Hindlimb muscle (tissue), 1 donor: ENCODE data around the gene NAP1L4. TPM values are rescaled to one million over a fixed set of nuclear protein-coding genes. Genes with fewer than 3 reads are reported as not detected.

ENCODE experiments used
- DNase-seq: peaks from one replicate; pipeline ENCODE4 v3.0.0-alpha.2; 2013
- polyA plus RNA-seq: library from polyadenylated mRNA; unstranded; fragments of 120-200 nt; gene quantifications from one replicate; pipeline ENCODE4 v1.2.1, GENCODE V29; 2013; ENCODE audit not compliant: insufficient read length

Gene NAP1L4
- polyA plus RNA-seq, 1 donor: 113 TPM

GRCh38 chr11:2904153-2905052 is 87.7 kb downstream of the NAP1L4 start:
- no peak for DNase-seq

- DNase-seq: no peak
Measured at GRCh38 chr11:2903672-2904011, 88.5 kb downstream of the NAP1L4 start.

- DNase-seq: no peak
Measured at GRCh38 chr11:2902784-2903671, 89.1 kb downstream of the NAP1L4 start.

DNA sequence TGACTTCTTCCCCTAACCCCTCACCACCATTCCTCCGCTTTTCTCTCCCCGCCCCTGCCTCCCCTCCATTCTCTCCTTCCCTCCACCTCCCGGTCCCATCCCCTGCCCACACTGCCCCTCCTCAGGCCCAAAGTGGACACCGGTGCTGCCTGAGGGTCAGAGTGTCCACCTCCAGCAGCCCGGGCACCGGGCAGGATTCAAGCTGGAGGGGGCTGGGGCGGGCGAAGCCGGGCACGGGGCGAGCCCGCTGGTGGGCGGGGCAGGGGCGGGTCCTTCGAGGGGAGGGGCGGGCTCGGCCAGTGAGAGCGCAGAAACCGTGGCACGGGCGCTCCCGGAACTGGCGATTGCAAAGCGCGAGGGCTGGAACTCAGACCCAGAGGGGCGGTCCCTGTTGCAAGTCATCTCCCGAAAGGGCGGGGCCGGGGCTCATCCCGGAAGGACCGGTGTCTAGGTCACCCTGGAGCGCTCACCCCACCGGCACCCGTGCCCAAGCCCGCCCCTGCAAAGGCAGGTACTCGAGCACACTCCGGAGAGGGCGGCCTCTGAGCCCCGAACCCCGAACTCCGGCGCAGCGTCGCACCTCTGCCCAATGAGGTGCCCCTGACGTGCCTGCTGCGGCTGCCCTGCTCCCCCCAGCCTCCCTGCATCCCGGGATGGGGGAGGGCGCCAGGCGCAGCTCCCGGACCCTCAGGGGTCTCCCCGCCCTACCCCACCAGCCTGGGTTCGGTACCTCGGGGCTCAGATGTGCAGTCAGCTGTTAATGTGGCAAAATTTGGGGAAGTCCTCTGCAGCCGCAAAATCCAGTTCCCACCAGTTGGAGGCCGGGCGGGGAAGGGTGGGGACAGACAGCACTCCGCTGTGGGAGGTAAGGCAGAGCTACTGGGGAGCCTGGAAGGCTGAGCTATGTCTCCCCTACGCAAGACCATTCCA is 90.0 kb downstream of the NAP1L4 start:
- peak; percentile 89 for DNase-seq

DNA sequence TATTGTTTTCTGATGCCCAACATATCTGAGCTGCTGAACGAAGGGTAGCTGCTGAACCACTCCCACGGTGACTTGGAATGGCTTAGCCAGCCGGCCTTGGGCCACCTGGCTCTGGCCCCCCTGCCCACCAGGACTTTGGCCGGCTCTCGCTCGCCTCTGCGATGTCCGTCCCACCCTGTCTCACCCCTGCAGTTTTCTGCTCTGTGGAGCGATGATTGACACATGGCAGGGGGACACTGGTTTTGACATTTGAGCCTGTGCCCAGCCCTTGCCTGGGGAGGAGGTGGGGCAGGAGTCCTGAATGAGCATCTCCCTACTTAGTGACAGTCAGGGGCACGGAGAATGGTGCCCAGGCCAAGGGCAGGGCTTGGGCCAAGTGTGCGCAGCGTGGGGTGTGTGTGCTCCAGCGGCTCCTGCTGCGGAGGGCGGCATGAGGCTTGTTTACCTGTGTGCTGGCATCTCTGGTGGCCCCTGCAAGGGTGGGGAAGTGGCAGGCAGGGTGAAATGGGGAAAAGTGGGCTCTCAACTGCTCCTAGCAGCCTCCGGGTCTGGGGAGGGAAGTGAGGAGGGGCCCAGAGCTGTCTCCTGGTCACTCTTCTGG is 90.8 kb downstream of the NAP1L4 start:
- no peak for DNase-seq

DNA sequence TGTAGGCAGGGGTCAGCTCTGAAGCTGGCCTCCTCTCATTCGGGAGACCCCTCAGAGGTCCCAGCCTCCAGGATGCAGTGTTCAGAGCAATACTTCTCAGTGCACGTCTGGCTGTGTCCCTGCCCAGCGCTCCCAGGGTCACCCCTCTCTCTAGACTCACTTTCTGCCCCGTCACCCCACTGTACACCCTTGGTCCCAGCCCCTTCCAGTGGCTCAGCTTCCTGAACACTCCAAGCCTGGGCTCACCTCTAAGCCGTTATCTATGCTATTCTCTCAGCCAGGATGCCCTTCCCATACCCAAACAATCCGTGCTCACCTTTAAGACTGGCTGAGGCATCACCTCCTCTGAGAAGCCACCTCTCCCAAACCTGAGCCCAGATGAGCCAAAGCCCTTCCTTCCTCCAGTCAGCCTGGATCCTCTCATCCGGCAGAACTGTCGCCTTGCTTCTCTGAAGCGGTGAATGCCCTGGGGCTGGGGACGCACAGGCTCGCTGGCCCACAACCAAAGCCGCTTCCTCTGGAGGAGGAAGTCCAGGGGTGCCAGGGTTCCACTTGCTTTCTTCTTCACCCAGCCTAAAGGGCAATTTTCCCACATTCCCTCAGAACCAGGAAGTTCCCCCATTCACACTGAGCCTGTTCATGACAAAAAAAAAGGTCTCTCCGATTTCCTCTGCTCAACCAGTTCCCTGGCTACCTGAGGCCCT is 92.9 kb downstream of the NAP1L4 start:
- no peak for DNase-seq

GRCh38 chr11:2898366-2899079 is 93.6 kb downstream of the NAP1L4 start:
- no peak for DNase-seq

DNA sequence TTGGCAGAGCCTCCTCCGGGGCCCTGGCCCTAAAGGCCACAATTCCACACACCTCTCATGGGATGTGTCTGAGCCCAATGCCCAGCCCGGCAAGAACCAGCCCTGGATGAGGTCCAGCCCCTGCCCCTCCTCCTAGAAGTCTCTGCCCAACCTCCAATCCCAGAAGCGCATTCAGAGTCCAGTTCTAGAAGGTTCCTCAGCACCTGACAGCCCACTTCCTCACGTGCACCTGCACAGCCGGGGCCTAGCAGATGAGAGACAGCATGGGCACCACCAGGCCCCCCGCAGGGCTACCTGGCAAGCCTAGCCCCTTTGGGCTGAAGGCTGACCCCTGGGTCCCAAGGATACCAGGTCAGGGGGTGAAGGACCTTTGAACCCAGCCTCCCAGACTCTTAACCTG is 95.1 kb downstream of the NAP1L4 start:
- DNase-seq: no peak

DNA sequence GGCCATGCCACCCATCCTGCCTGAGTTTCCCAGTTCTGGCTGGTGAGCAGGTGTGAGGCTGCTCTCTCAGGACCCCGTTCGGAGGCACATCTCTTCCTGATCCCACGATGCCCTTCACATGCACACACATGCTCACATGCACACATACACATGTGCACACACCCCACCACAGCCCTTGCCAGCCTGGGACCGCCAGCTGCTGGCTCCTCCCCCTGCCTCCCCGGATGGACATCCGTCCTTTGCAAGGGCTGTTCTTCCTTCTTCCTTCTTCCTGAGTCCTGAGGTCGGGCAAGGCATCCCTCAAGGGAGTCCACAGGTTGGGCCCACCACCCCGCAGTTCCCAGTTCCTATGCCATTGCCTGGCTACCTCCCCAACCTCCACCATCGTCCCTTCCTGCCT is 96.1 kb downstream of the NAP1L4 start:
- no peak for DNase-seq

Other genes starting within 250 kb of the NAP1L4 start
- gene CDKN1C, start 106.6 kb downstream of the NAP1L4 start, polyA plus RNA-seq: 250 TPM
- gene PHLDA2, start 62.9 kb downstream of the NAP1L4 start, polyA plus RNA-seq: 0.52 TPM
- 21.3 TPM for gene CARS1, start 65.1 kb upstream of the NAP1L4 start, polyA plus RNA-seq
- 13.2 TPM for gene OSBPL5, start 173.0 kb upstream of the NAP1L4 start, polyA plus RNA-seq
- gene MRGPRG, start 226.5 kb upstream of the NAP1L4 start, polyA plus RNA-seq: not detected
- not detected for gene MRGPRE, start 240.1 kb upstream of the NAP1L4 start, polyA plus RNA-seq